PC-3 (cell line): ENCODE measurements around the gene SYT6. TPM values are rescaled to one million over a fixed set of nuclear protein-coding genes. Genes with fewer than 3 reads are reported as not detected.

Experiments used
- ATAC-seq: fragments of 200-7000 bp; cut with Tn5 transposase; 2 replicates; pipeline ENCODE4 v1.9.1; 2020; ENCODE audit warnings: mild to moderate bottlenecking, moderate library complexity
- BruUV-seq: library from RNA; stranded (reverse); fragments of 400-500 nt; replicated peaks from 2 replicates; lab custom pipeline; 2021; lab: Mats Ljungman, UMichigan
- CTCF ChIA-PET: fragments of 300-600 bp; sonication (Branson Sonifier 250); formaldehyde crosslinking; loops from one replicate; lab custom pipeline; 2022; ENCODE audit warnings: antibody characterized with exemption; lab: Charles Lee
- POLR2A ChIA-PET: fragments of 300-600 bp; sonication (Branson Sonifier 250); formaldehyde crosslinking; loops from one replicate; lab custom pipeline; 2022; ENCODE audit warnings: antibody characterized with exemption; ENCODE audit not compliant: unreplicated experiment; lab: Charles Lee
- DNase-seq: peaks from one replicate; pipeline ENCODE4 v3.0.0-alpha.2; 2015
- H2AFZ ChIP-seq: fragments of 300-600 bp; sonication (generic); 2 replicates; pipeline ENCODE4 v1.6.0; 2016; ENCODE audit warnings: antibody characterized with exemption, low read length
- H3F3A ChIP-seq: fragments of 300-600 bp; sonication (generic); one replicate; pipeline ENCODE4 v1.6.0; 2017; ENCODE audit warnings: antibody characterized with exemption, low read length, control low read depth, mild to moderate bottlenecking; ENCODE audit not compliant: unreplicated experiment
- H3K27ac ChIP-seq: fragments of 300-600 bp; sonication (generic); 2 replicates; pipeline ENCODE4 v1.5.1; 2016; ENCODE audit warnings: mild to moderate bottlenecking, low read length
- H3K27me3 ChIP-seq: fragments of 300-600 bp; sonication (generic); 2 replicates; pipeline ENCODE4 v1.6.1; 2016; ENCODE audit warnings: low read length, mixed read lengths
- H3K36me3 ChIP-seq: fragments of 300-600 bp; sonication (generic); 2 replicates; pipeline ENCODE4 v1.6.1; 2016; ENCODE audit warnings: low read depth, mixed run types, low read length, mixed read lengths
- H3K4me1 ChIP-seq: fragments of 300-600 bp; sonication (generic); 2 replicates; pipeline ENCODE4 v1.5.1; 2016; ENCODE audit warnings: low read length; ENCODE audit not compliant: insufficient read depth
- H3K4me2 ChIP-seq: fragments of 300-600 bp; sonication (generic); 2 replicates; pipeline ENCODE4 v1.6.0; 2016; ENCODE audit warnings: low read length
- H3K4me3 ChIP-seq: fragments of 300-600 bp; sonication (generic); 2 replicates; pipeline ENCODE4 v1.5.1; 2016; ENCODE audit warnings: mild to moderate bottlenecking, low read length, mixed read lengths
- H3K79me2 ChIP-seq: fragments of 300-600 bp; sonication (generic); 2 replicates; pipeline ENCODE4 v1.6.1; 2017; ENCODE audit warnings: low read length, mixed read lengths
- H3K9ac ChIP-seq: fragments of 300-600 bp; sonication (generic); 2 replicates; pipeline ENCODE4 v1.6.0; 2016; ENCODE audit warnings: mild to moderate bottlenecking, low read length
- H3K9me2 ChIP-seq: fragments of 300-600 bp; sonication (generic); replicated peaks from 2 replicates; pipeline ENCODE4 v1.6.1; 2016; ENCODE audit warnings: mixed run types, low read length, mixed read lengths
- H3K9me3 ChIP-seq: fragments of 300-600 bp; sonication (generic); 2 replicates; pipeline ENCODE4 v1.6.1; 2016; ENCODE audit warnings: low read length, mixed read lengths
- H4K20me1 ChIP-seq: fragments of 300-600 bp; sonication (generic); 2 replicates; pipeline ENCODE4 v1.6.1; 2016; ENCODE audit warnings: low read length, mixed read lengths
- CTCF ChIP-seq: fragments of 300-600 bp; sonication (generic); conservative IDR thresholded peaks from 2 replicates; pipeline ENCODE4 v1.5.1; 2017; ENCODE audit warnings: antibody characterized with exemption, low read depth, mild to moderate bottlenecking, low read length
- EZH2 ChIP-seq: fragments of 300-600 bp; sonication (generic); IDR thresholded peaks from one replicate; pipeline ENCODE4 v1.6.1; 2017; ENCODE audit warnings: antibody characterized with exemption, mild to moderate bottlenecking, low read length; ENCODE audit not compliant: unreplicated experiment
- EZH2phosphoT487 ChIP-seq: fragments of 300-600 bp; sonication (generic); IDR thresholded peaks from 2 replicates; pipeline ENCODE4 v1.6.1; 2018; ENCODE audit warnings: mild to moderate bottlenecking, antibody characterized with exemption, low read length, borderline replicate concordance
- intact Hi-C: fragments of 100-400 bp; cut with micrococcal nuclease; formaldehyde crosslinking; loops from 2 replicates; pipeline ENCODE4 v1.9.0; 2023
- total RNA-seq: library from RNA; depleted of rRNA; stranded (reverse); fragments of >200 nt; gene quantifications from 2 replicates; pipeline ENCODE4 v1.2.3, GENCODE V29; 2014

The SYT6 gene
- total RNA-seq, 1 experiment from 2014 or later = not detected

GRCh38 chr1:114092186-114093062 lies 61.2 kb downstream of the SYT6 start:
- ChIA-PET CTCF (interaction anchor here (0.6 kb wide), 1 partner anchor 163 kb away, joined by 7 read pairs; no protein-coding TSS in a partner anchor), POLR2A (no interaction called here)
- no peaks in the 10 kb centered on the region for H3K9me3 ChIP-seq
- H3K36me3 ChIP-seq = no peaks in the 10 kb centered on the region
- no peaks in the 10 kb centered on the region for H3K27me3 ChIP-seq
- BruUV-seq = no TSS peak
- no peaks in the 10 kb centered on the region for H3K79me2 ChIP-seq
- H2AFZ ChIP-seq = no peak overlapping the region
- no peak overlapping the region for H3K4me3 ChIP-seq
- H4K20me1 ChIP-seq = no peaks in the 10 kb centered on the region
- no peak overlapping the region for H3K9ac ChIP-seq
- H3K4me1 ChIP-seq = peaks cover 54% of the 10 kb centered on the region
- no peaks in the 10 kb centered on the region for H3K9me2 ChIP-seq
- intact Hi-C loops = loop anchor here (5.0 kb wide), 2 partner anchors 60 to 115 kb away; partner anchors contain the start of gene OLFML3
- no peak overlapping the region for H3K4me2 ChIP-seq
- H3K27ac ChIP-seq = no peak overlapping the region
- TF ChIP-seq CTCF = no peak
- no peak for TF ChIP-seq EZH2
- no peak for TF ChIP-seq EZH2phosphoT487
- peaks cover 3% of the 10 kb centered on the region for H3F3A ChIP-seq
- ATAC-seq (no peak), DNase-seq (no peak)

- Histone ChIP-seq H3K36me3 (no peaks in the 10 kb centered on the region), H3K79me2 (no peaks in the 10 kb centered on the region), H3K4me1 (peaks cover 54% of the 10 kb centered on the region), H3K9me3 (no peaks in the 10 kb centered on the region), H4K20me1 (no peaks in the 10 kb centered on the region), H3K9ac (no peak overlapping the region), H3K9me2 (no peaks in the 10 kb centered on the region), H3K27ac (no peak overlapping the region), H2AFZ (no peak overlapping the region), H3K4me3 (no peak overlapping the region), H3F3A (peaks cover 3% of the 10 kb centered on the region), H3K27me3 (no peaks in the 10 kb centered on the region), H3K4me2 (no peak overlapping the region)
- CTCF ChIA-PET = interaction anchor here (0.6 kb wide), 1 partner anchor 164 kb away, joined by 7 read pairs; no protein-coding TSS in a partner anchor
- no peak for ATAC-seq
- no TSS peak for BruUV-seq
- TF ChIP-seq EZH2phosphoT487 (no peak), CTCF (no peak), EZH2 (no peak)
- no peak for DNase-seq
- POLR2A ChIA-PET = no interaction called here
- intact Hi-C loops = loop anchor here (5.0 kb wide), 2 partner anchors 59 to 114 kb away; partner anchors contain the start of gene OLFML3
These were observed 62.0 kb downstream of the SYT6 start for GRCh38 chr1:114091711-114092110.
